Sigmoid colon (tissue), 7 donors: Measurements from ENCODE around the gene CNKSR1. TPM values are rescaled to one million over a fixed set of nuclear protein-coding genes. Genes with fewer than 3 reads are reported as not detected.
A peak's percentile ranks its signal among the peaks of the same experiment; 100 is the strongest.

Source experiments
- DNase-seq: peaks from one replicate; pipeline ENCODE4 v3.0.0-alpha.2; 2019
- H3K27ac ChIP-seq, 4 donors: fragments of 200-600 bp; sonication (generic); one replicate each; pipeline ENCODE4 v1.5.1; 2016 to 2019; ENCODE audit warnings: mild to moderate bottlenecking in 1 of 4
- H3K27me3 ChIP-seq, 3 donors: fragments of 200-600 bp; sonication (generic); one replicate each; pipeline ENCODE4 v1.5.1; 2019; ENCODE audit warnings: mild to moderate bottlenecking in 1 of 3
- H3K36me3 ChIP-seq, 4 donors: fragments of 200-600 bp; sonication (generic); one replicate each; pipeline ENCODE4 v1.5.1; 2016 to 2019
- H3K4me1 ChIP-seq, 4 donors: fragments of 200-600 bp; sonication (generic); one replicate each; pipeline ENCODE4 v1.5.1; 2017 to 2019
- H3K4me3 ChIP-seq, 4 donors: fragments of 200-600 bp; sonication (generic); one replicate each; pipeline ENCODE4 v1.5.1; 2017 to 2019; ENCODE audit warnings: mild to moderate bottlenecking in 2 of 4, moderate library complexity in 1 of 4
- H3K9me3 ChIP-seq, 4 donors: fragments of 200-600 bp in 3 of 4; sonication (generic) in 3 of 4; one replicate each; pipeline versions ENCODE4 v1.5.1 to v1.6.1; 2013 to 2019
- CTCF ChIP-seq, 4 experiments: fragments of 450-650 bp in 3 of 4; fragments of 200-600 bp in 1 of 4; IDR thresholded peaks; one replicate each; pipeline ENCODE4 v1.5.1; 2016 to 2019; ENCODE audit warnings: antibody characterized with exemption in 4 of 4, mild to moderate bottlenecking in 3 of 4, moderate library complexity in 2 of 4
- EP300 ChIP-seq, 4 donors: sonication (generic); formaldehyde crosslinking; IDR thresholded peaks; one replicate each; pipeline ENCODE4 v1.6.1; 2017; ENCODE audit warnings: antibody characterized with exemption in 4 of 4
- POLR2A ChIP-seq, 2 donors: fragments of 450-650 bp; IDR thresholded peaks; one replicate each; pipeline ENCODE4 v1.6.1; 2016; ENCODE audit warnings: antibody characterized with exemption in 2 of 2, mild to moderate bottlenecking in 2 of 2, moderate library complexity in 2 of 2
- POLR2AphosphoS5 ChIP-seq, 4 donors: sonication (generic); formaldehyde crosslinking; IDR thresholded peaks; one replicate each; pipeline ENCODE4 v1.6.1; 2017; ENCODE audit warnings: antibody characterized with exemption in 4 of 4
- WGBS, 2 donors: extraction: QIAGEN DNeasy Blood & Tissue Kit; methylation state at CpG; one replicate each; pipeline ENCODE4 v1.1.7; 2013; 5-methylcytosine and 5-hydroxymethylcytosine counted together
- intact Hi-C: fragments of 100-400 bp; cut with DNase I; formaldehyde crosslinking; loops from one replicate; pipeline ENCODE4 v1.15.1; 2023
- polyA plus RNA-seq, 3 donors: library from polyadenylated mRNA; stranded (reverse); fragments of 200-250 nt; gene quantifications; one replicate each; pipeline ENCODE4 v1.2.3, GENCODE V29; 2013
- total RNA-seq, 4 donors: library from RNA; depleted of rRNA; stranded (reverse); fragments of >200 nt; gene quantifications; one replicate each; pipeline ENCODE4 v1.1.0, GENCODE V29; 2016
- donor health status: healthy with polysubstance abuse.
- donor health status: Bipolar disorder and iron deficiency.
- donor health status: healthy.

Gene CNKSR1
- total and polyA plus RNA-seq, 7 donors = 0.82 to 29.0 (median 9.3) TPM; not detected in 1

DNA sequence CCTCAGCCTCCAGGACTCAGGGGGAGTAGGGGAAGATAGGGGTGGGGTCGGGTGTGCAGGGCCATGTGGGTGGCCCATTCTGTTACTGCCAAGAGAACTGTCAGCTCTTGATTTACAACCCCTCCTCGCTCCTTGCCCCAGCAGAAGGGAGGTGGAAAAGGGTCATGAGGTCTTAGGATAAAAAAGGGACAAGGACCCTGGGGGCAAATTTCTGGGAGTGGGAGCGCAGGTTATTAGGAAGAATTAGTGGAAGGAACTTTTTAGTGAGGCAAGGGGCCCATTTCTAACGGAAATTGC lies 17.6 kb upstream of the CNKSR1 start:
- H3K27me3 ChIP-seq = peaks cover 7 to 30% (median 16%) of the 10 kb centered on the region in 3 donors
- WGBS, 2 donors = 67 to 77% methylated on average over 4 of the region's 4 CpGs
- peak overlapping the region in 2 of 4 donors; percentile 17 to 45 for H3K27ac ChIP-seq
- DNase-seq = no peak
- H3K9me3 ChIP-seq = no peaks in the 10 kb centered on the region
- H3K4me3 ChIP-seq = peak overlapping the region in 3 of 4 donors; percentile 14 to 59 (median 54)
- TF ChIP-seq CTCF (IDR thresholded peaks at IDR 0.05) (no peak), POLR2A (IDR thresholded peaks at IDR 0.05) (no peak), EP300 (IDR thresholded peaks at IDR 0.05) (no peak)
- peaks cover 0 to 28% (median 19%) of the 10 kb centered on the region in 4 donors for H3K4me1 ChIP-seq
- no peaks in the 10 kb centered on the region for H3K36me3 ChIP-seq
- intact Hi-C loops = loop anchor here (5.0 to 10.0 kb wide), 2 partner anchors 122 to 165 kb away; no protein-coding TSS in a partner anchor

DNA sequence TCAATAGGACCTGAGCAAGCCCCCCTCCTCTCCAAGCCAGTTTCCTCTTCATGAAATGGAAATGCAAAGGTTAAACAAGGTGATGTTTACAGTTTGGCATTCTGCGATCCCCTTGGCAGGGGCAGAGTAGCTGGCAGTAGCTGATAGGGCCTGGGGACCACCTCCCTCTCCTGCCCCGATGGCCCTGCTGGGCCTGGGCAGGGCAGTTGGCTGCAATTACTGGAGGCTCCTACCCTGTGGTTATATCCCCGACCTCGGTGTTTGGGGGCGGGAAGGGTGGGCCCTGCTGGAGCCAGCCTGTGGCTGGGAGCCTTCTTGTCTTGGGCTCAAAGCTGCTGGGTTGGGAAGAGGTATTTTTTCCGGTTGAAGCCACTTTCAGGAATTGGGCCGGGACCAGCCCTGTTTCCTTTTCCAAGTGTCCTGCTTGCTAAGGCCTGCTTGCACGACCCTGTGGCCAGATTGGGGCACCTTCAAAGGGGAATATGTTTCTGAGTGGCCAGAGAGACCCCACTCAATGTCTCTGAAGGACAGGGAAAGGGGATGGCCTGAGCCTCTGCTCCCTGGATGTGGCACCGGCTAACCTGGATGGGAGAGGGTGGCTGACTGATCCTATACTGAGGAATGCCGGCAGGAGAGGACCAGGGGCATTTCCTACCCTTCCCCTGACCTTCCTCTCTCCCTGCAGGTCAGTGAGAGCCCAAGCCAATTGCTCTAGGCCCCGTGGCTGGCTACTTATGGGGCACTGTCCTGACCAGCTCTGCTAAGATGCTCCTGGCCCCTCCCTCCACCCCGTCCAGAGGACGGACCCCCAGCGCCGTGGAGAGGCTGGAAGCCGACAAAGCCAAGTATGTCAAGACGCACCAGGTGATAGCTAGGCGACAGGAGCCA lies 16.5 kb upstream of the CNKSR1 start:
- H3K4me1 ChIP-seq = peaks cover 0 to 28% (median 19%) of the 10 kb centered on the region in 4 donors
- H3K27me3 ChIP-seq = peaks cover 7 to 24% (median 16%) of the 10 kb centered on the region in 3 donors
- no peak for DNase-seq
- no peaks in the 10 kb centered on the region for H3K9me3 ChIP-seq
- no peak for TF ChIP-seq POLR2A (IDR thresholded peaks at IDR 0.05)
- no peak for TF ChIP-seq POLR2AphosphoS5 (IDR thresholded peaks at IDR 0.05)
- TF ChIP-seq CTCF (IDR thresholded peaks at IDR 0.05) = no peak
- no peak for TF ChIP-seq EP300 (IDR thresholded peaks at IDR 0.05)
- 54 to 65% methylated on average over 18 of the region's 18 CpGs for WGBS, 2 donors
- intact Hi-C loops = loop anchor here (5.0 to 10.0 kb wide), 2 partner anchors 123 to 164 kb away; no protein-coding TSS in a partner anchor
- no peaks in the 10 kb centered on the region for H3K36me3 ChIP-seq
- H3K4me3 ChIP-seq = peak overlapping the region; percentile 29 to 59 (median 54)
- H3K27ac ChIP-seq = peak overlapping the region in 3 of 4 donors; percentile 45 to 68 (median 55)

DNA sequence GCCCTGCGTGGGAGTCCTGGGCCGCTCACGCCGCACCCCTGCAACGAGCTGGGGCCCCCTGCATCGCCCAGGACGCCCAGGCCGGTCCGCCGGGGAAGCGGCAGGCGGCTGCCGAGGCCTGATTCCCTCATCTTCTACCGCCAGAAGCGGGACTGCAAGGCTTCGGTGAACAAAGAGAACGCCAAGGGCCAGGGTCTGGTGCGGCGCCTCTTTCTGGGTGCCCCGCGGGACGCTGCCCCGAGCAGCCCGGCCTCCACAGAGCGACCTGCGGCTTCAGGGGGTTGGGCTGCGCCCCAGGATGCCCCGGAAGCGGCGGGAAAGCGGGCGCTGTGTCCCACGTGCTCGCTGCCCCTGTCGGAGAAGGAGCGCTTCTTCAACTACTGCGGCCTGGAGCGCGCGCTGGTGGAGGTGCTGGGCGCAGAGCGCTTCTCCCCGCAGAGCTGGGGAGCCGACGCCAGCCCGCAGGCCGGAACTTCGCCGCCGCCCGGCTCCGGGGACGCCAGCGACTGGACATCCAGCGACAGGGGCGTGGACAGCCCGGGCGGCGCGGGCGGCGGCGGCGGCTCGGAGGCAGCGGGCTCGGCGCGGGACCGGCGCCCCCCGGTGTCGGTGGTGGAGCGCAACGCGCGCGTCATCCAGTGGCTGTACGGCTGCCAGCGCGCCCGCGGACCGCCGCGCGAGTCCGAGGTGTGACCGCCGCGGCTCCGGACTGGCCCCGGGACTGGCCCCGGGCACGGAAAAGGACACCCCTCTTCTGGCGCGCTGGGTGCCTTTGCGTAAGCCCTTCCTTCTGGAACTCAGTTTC lies 15.7 kb upstream of the CNKSR1 start:
- Histone ChIP-seq H3K36me3 (no peaks in the 10 kb centered on the region), H3K27me3 (peaks cover 4 to 16% (median 10%) of the 10 kb centered on the region in 3 donors), H3K27ac (peak overlapping the region; percentile 34 to 68 (median 50)), H3K4me3 (peak overlapping the region; percentile 29 to 59 (median 54)), H3K9me3 (no peaks in the 10 kb centered on the region), H3K4me1 (peaks cover 0 to 28% (median 19%) of the 10 kb centered on the region in 4 donors)
- 2% methylated on average over 98 of the region's 98 CpGs for WGBS, 2 donors
- intact Hi-C loops = loop anchor here (5.0 to 10.0 kb wide), 2 partner anchors 124 to 163 kb away; no protein-coding TSS in a partner anchor
- no peak for TF ChIP-seq EP300 (IDR thresholded peaks at IDR 0.05)
- TF ChIP-seq POLR2AphosphoS5 (IDR thresholded peaks at IDR 0.05) = no peak
- TF ChIP-seq POLR2A (IDR thresholded peaks at IDR 0.05) = no peak
- TF ChIP-seq CTCF (IDR thresholded peaks at IDR 0.05) = no peak
- no peak for DNase-seq

DNA sequence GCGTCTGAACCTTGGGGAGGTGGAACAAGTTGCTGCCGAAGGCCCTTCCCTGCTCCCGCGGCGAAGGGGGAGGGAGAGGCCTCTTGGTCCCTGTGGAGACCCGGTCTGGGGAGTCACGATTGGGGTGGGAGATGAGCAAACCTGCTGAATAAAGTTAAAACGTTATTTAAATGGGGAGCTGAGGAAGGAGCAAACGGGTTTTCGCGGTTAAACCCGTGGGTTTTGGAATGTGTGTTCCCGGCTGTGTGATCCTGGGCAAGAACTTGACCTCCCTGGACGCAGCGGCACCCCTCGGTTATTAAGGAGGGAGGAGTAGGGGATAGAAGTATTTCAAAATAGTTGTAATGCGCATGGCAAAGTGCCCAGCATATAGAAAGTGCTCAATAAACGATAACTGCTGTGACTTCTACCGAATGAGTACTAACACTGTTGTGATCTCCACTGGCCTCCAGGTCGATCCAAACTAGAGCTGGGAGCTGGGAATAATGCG lies 15.0 kb upstream of the CNKSR1 start:
- no peak for DNase-seq
- 17 to 27% methylated on average over 21 of the region's 21 CpGs for WGBS, 2 donors
- TF ChIP-seq POLR2A (IDR thresholded peaks at IDR 0.05) = no peak
- no peak for TF ChIP-seq CTCF (IDR thresholded peaks at IDR 0.05)
- no peak for TF ChIP-seq POLR2AphosphoS5 (IDR thresholded peaks at IDR 0.05)
- no peak for TF ChIP-seq EP300 (IDR thresholded peaks at IDR 0.05)
- Histone ChIP-seq H3K27ac (peak overlapping the region; percentile 34 to 68 (median 50)), H3K4me1 (peaks cover 0 to 28% (median 19%) of the 10 kb centered on the region in 4 donors), H3K9me3 (no peaks in the 10 kb centered on the region), H3K4me3 (peak overlapping the region; percentile 21 to 59 (median 54)), H3K27me3 (peaks cover 0 to 9% (median 5%) of the 10 kb centered on the region in 3 donors), H3K36me3 (no peaks in the 10 kb centered on the region)
- intact Hi-C loops = loop anchor here (5.0 to 10.0 kb wide), 2 partner anchors 125 to 163 kb away; no protein-coding TSS in a partner anchor
